Omental fat pad (tissue), 4 donors: ENCODE measurements around the gene EP400. TPM values are rescaled to one million over a fixed set of nuclear protein-coding genes. Genes with fewer than 3 reads are reported as not detected.
"Not testable (repeated sequence)": the region's sequence is repeated elsewhere in the genome, so short reads cannot be mapped to it uniquely, and the experiment has no call there.

Source experiments
- ATAC-seq: fragments of 150-250 bp; one replicate; pipeline ENCODE4 v1.9.1; 2016; ENCODE audit warnings: mild to moderate bottlenecking, moderate library complexity; ENCODE audit not compliant: low FRiP score
- DNase-seq: peaks from one replicate; pipeline ENCODE4 v3.0.0-alpha.2; 2019; ENCODE audit warnings: low spot score
- CTCF ChIP-seq, 3 donors: fragments of 450-650 bp; IDR thresholded peaks; one replicate each; pipeline ENCODE4 v1.5.1; 2016 to 2017; ENCODE audit warnings: antibody characterized with exemption in 3 of 3, mild to moderate bottlenecking in 3 of 3, moderate library complexity in 2 of 3
- total RNA-seq, 4 donors: library from RNA; depleted of rRNA; stranded (reverse); fragments of >200 nt; gene quantifications; one replicate each; pipeline ENCODE4 v1.1.0, GENCODE V29; 2016

The EP400 gene
- total RNA-seq, 4 donors from 2014 or later: 16.1 to 34.2 (median 24.7) TPM

DNA sequence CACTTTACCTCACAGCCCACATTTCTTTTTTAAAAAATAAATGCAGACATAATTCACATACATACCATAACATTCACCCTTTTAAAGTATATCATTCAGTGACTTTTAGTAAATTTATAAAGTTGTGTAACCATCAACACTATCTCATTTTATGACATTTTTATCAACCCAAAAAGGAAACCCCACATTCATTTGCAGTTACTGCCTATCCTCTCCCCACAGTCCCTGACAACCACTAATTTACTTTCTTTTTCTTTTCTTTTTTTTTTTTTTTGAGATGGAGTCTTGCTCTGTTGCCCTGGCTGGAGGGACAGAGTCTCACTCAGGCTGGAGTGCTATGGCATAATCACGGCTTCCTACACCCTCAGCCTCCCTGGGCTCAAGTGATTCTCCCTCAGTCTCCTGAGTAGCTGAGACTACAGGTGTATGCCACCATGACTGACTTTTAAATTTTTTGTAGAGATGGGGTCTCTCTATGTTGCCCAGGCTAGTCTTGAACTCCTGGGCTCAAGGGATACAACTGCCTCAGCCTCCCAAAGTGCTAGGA lies 1.5 kb upstream of the EP400 start:
- TF ChIP-seq CTCF (IDR thresholded peaks at IDR 0.05): no peak
- ATAC-seq (no peak), DNase-seq (no peak)

GRCh38 chr12:131948713-131949430 lies 870 bp upstream of the EP400 start:
- not testable (repeated sequence) for ATAC-seq, DNase-seq

DNA sequence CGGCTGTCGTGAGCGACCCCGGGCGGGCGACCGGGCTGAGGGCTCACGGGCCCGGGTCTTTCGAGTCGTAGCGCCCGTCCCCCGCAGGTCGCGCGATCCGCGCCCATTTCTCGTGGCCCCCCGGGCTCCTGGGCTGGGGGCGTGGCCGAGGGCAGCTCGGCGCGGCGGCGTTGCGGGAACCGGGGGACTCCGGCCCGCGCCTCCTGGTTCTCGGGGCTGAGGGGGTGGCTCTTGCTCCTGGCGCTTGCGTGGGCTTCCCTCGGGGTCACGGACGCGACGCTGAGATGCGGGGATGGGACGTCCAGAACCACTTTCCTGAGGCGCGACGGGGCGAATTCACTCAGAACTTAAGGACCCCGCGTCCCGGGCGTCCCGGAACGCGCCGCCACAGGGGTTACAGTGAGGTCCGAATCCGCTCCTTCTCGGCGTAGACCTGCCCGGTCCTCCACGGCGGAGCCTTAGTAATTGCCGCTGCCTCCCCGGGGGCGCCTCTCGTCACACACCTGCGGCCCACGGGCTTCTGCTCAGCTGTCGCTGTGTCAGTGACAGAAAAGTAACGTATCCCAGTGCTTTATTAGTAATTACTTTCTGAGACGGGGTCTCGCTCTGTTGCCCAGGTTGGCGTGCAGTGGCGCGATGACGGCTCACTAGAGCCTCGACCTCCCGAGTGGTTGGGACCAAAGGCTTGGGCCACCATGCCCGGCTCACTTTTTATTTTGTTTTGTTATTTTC lies 606 bp downstream of the EP400 start:
- ATAC-seq (peak; percentile 37), DNase-seq (no peak)

DNA sequence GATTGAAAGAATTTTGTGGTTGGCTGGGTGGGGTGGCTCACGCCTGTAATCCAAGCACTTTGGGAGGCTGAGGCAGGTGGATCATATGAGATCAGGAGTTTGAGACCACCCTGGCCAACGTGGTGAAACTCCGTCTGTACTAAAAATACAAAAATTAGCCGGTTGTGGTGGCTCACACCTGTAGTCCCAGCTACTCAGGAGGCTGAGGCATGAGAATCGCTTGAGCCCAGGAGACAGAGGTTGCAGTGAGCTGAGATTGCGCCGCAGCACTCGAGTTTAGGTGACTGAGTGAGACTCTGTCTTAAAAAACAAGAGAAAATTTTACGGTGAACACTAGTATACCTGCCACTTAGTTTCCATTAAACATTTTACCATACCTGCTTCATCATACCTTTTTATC lies 4.1 kb downstream of the EP400 start:
- ATAC-seq, DNase-seq: not testable (repeated sequence)

More for the DNA sequence above, 606 bp downstream of the EP400 start:
- no peak for TF ChIP-seq CTCF (IDR thresholded peaks at IDR 0.05)

GRCh38 chr12:131954460-131954859 lies 4.7 kb downstream of the EP400 start:
- ATAC-seq, DNase-seq: not testable (repeated sequence)

- no peak for ATAC-seq
- no peak for TF ChIP-seq CTCF (IDR thresholded peaks at IDR 0.05)
- DNase-seq: no peak
Observed at GRCh38 chr12:131959116-131959515, 9.4 kb downstream of the EP400 start.

DNA sequence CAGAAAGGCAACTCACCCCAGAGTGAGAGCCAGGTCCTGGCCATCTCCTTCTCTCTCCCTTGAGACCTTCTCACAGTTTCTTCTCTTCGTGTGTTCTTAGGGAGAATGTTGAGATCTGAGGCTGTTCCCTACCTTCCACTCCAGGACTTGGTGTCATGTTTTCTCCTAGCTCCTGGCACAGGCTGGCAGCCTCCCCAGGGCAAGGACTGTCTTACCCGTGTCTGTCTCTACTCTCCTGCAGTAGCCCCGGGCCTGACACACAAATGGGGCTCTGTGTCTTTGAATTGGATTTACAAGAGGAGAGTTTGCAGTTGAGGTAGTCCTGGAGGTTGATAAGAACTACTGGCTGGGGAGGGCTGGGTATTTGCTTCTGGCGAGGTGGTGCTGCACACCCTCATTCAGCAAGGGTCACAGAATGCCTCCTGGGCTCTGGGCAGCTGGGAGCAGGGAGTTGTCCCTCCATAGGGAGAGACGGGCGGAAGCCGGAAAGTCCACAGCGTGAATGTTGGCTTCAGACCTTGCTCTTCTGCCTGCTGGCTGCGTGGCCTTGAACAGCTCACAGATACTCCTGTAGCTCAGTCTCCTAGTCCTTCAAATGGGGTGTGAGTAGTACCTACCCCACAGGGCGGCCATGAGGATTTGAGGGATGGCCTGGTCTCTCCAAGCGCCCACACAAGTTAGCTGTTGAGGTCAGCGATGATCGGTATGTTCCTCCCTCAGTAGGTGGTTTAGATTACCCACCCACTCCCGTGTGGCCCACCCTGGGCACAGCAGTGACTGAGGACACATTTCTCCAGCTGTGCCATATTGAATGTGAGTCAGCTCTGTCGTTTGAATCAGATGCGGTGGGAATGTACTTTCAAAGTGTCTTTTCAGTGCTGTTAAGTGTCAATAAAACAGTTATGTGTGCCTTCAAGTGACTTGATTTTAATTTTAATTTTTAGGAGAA lies 10.2 kb downstream of the EP400 start:
- TF ChIP-seq CTCF (IDR thresholded peaks at IDR 0.05): no peak
- ATAC-seq (no peak), DNase-seq (no peak)

- DNase-seq, ATAC-seq: not testable (repeated sequence)
Observed at GRCh38 chr12:131960590-131961325, 11.0 kb downstream of the EP400 start.

DNA sequence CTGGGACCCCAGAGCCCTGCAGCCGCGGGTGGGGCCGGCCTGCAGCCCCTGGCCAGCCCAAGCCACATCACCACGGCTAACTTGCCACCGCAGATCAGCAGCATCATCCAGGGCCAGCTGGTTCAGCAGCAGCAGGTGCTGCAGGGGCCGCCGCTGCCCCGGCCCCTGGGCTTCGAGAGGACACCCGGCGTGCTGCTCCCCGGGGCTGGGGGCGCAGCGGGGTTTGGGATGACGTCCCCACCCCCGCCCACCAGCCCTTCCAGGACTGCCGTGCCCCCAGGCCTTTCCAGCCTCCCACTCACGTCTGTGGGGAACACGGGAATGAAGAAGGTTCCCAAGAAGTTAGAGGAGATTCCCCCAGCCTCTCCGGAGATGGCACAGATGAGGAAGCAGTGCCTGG lies 11.6 kb downstream of the EP400 start:
- not testable (repeated sequence) for DNase-seq, ATAC-seq
